HepG2 (cell line): Measurements from ENCODE around the gene DGCR2. TPM values are rescaled to one million over a fixed set of nuclear protein-coding genes. Genes with fewer than 3 reads are reported as not detected.

Source experiments
- ATAC-seq: fragments of 200-7000 bp; cut with Tn5 transposase; 3 replicates; pipeline ENCODE4 v1.9.1; 2020; ENCODE audit warnings: mild to moderate bottlenecking, moderate library complexity
- BruUV-seq: library from RNA; stranded (reverse); fragments of 400-500 nt; replicated peaks from 2 replicates; lab custom pipeline; 2021; lab: Mats Ljungman, UMichigan
- CTCF ChIA-PET: fragments of 300-600 bp; formaldehyde crosslinking; extraction: SDS; loops from one replicate; lab custom pipeline; 2021; ENCODE audit warnings: low total read pairs, inconsistent platforms, low intra/inter-chr PET ratio; lab: Yijun Ruan, JAX
- POLR2A ChIA-PET: fragments of 350-600 bp; sonication (Branson Sonifier 250); formaldehyde crosslinking; loops from one replicate; lab custom pipeline; 2020; ENCODE audit warnings: antibody characterized with exemption, inconsistent platforms; lab: Yijun Ruan, JAX
- DNase-seq: peaks from one replicate; pipeline ENCODE4 v3.0.0-alpha.2; 2015; ENCODE audit warnings: low spot score
- FAIRE-seq: peaks from 3 replicates; lab custom pipeline; 2011; peaks lifted over from hg19 to GRCh38; lab: Jason Lieb, UNC
- H2AFZ ChIP-seq: one replicate; pipeline ENCODE4 v1.6.1; 2011; ENCODE audit warnings: low read length, inconsistent platforms
- H3K27ac ChIP-seq: fragments of 300-600 bp; 3 replicates; pipeline ENCODE4 v1.8.0; 2011; ENCODE audit warnings: mixed run types, mild to moderate bottlenecking, mixed read lengths, low read length, inconsistent platforms; ENCODE audit not compliant: insufficient read depth; ENCODE audit errors: extremely low read length
- H3K27me3 ChIP-seq, 2 experiments: fragments of 200-600 bp in 1 of 2; 2 replicates in 1 of 2; 3 replicates in 1 of 2; pipeline versions ENCODE4 v1.6.0 to v1.8.0; 2011; ENCODE audit warnings: low read length in 2 of 2, mild to moderate bottlenecking in 2 of 2, moderate library complexity in 2 of 2, inconsistent platforms in 1 of 2; ENCODE audit not compliant: insufficient read depth in 2 of 2, control insufficient read depth in 1 of 2
- H3K36me3 ChIP-seq, 2 experiments: fragments of 200-600 bp in 1 of 2; replicated peaks in 1 of 2; 2 replicates in 1 of 2; 3 replicates in 1 of 2; pipeline versions ENCODE4 v1.5.1 to v1.8.0; 2011; ENCODE audit warnings: low read length in 2 of 2, inconsistent platforms in 1 of 2; ENCODE audit not compliant: insufficient read depth in 2 of 2, control insufficient read depth in 1 of 2
- H3K4me1 ChIP-seq: 2 replicates; pipeline ENCODE4 v1.5.1; 2012; ENCODE audit warnings: low read length, inconsistent platforms; ENCODE audit not compliant: insufficient read depth
- H3K4me2 ChIP-seq: 2 replicates; pipeline ENCODE4 v1.6.0; 2011; ENCODE audit warnings: low read depth, low read length, inconsistent platforms
- H3K4me3 ChIP-seq, 3 experiments: fragments of 200-600 bp in 1 of 3; sonication (generic), shearing (Covaris generic) in 1 of 3; replicated peaks in 1 of 3; 2 replicates each; pipeline ENCODE4 v1.5.1; 2011 to 2016; ENCODE audit warnings: low read length in 3 of 3, inconsistent platforms in 2 of 3, low read depth in 2 of 3, mild to moderate bottlenecking in 2 of 3, control low read depth in 1 of 3, mixed read lengths in 1 of 3; ENCODE audit not compliant: insufficient read depth in 1 of 3
- H3K79me2 ChIP-seq: one replicate; pipeline ENCODE4 v1.6.1; 2011; ENCODE audit warnings: low read length, inconsistent platforms; ENCODE audit not compliant: insufficient read depth
- H3K9ac ChIP-seq: 2 replicates; pipeline ENCODE4 v1.6.0; 2011; ENCODE audit warnings: mild to moderate bottlenecking, low read depth, low read length, inconsistent platforms; ENCODE audit not compliant: insufficient read depth
- H3K9me3 ChIP-seq: 2 replicates; pipeline ENCODE4 v1.5.1; 2012; ENCODE audit warnings: mild to moderate bottlenecking, low read length
- H4K20me1 ChIP-seq: 2 replicates; pipeline ENCODE4 v1.6.0; 2011; ENCODE audit warnings: inconsistent platforms, mild to moderate bottlenecking, low read length, moderate library complexity; ENCODE audit not compliant: insufficient read depth
- FIP1L1 ChIP-seq: fragments of 200-400 bp; formaldehyde crosslinking; IDR thresholded peaks from 2 replicates; pipeline ENCODE4 v1.6.1; 2018; ENCODE audit warnings: low read depth, mild to moderate bottlenecking, low read length, moderate library complexity, borderline replicate concordance; ENCODE audit not compliant: insufficient read depth
- IRX3 ChIP-seq: sonication (generic); formaldehyde crosslinking; IDR thresholded peaks from 2 replicates; pipeline ENCODE4 v1.8.1; 2023; ENCODE audit warnings: mild to moderate bottlenecking, low read depth, missing genetic modification reagents, borderline replicate concordance
- MBD4 ChIP-seq: IDR thresholded peaks from 2 replicates; pipeline ENCODE4 v1.6.1; 2012; ENCODE audit warnings: low read length, inconsistent platforms, borderline replicate concordance
- NFIC ChIP-seq: IDR thresholded peaks from 2 replicates; pipeline ENCODE4 v1.6.1; 2012; ENCODE audit warnings: mild to moderate bottlenecking, low read length, inconsistent platforms
- NR2F6 ChIP-seq, 2 experiments: IDR thresholded peaks; 2 replicates each; pipeline ENCODE4 v1.6.1; 2016; ENCODE audit warnings: antibody characterized with exemption in 1 of 2, mild to moderate bottlenecking in 1 of 2
- ONECUT2 ChIP-seq: sonication (generic); formaldehyde crosslinking; IDR thresholded peaks from 2 replicates; pipeline ENCODE4 v1.4.0; 2020; ENCODE audit warnings: missing genetic modification reagents
- PAX8 ChIP-seq: sonication (generic); formaldehyde crosslinking; IDR thresholded peaks from 2 replicates; pipeline ENCODE4 v1.8.0; 2022; ENCODE audit warnings: mild to moderate bottlenecking, missing genetic modification reagents, borderline replicate concordance
- PCBP2 ChIP-seq: fragments of 200-400 bp; formaldehyde crosslinking; optimal IDR thresholded peaks from 2 replicates; pipeline ENCODE3; 2018; ENCODE audit warnings: low read length, low read depth; ENCODE audit not compliant: poor library complexity, severe bottlenecking
- RXRA ChIP-seq: sonication (generic); formaldehyde crosslinking; IDR thresholded peaks from 2 replicates; pipeline ENCODE4 v1.5.1; 2020; ENCODE audit warnings: missing genetic modification reagents
- ZNF264 ChIP-seq: sonication (generic); formaldehyde crosslinking; IDR thresholded peaks from 2 replicates; pipeline ENCODE4 v1.4.0; 2020; ENCODE audit warnings: missing genetic modification reagents
- ZNF296 ChIP-seq: sonication (generic); formaldehyde crosslinking; conservative IDR thresholded peaks from 2 replicates; pipeline ENCODE4 v1.5.0; 2020; ENCODE audit warnings: mild to moderate bottlenecking, missing genetic modification reagents
- ZNF33B ChIP-seq: sonication (generic); formaldehyde crosslinking; IDR thresholded peaks from 2 replicates; pipeline ENCODE4 v1.5.1; 2020; ENCODE audit warnings: mild to moderate bottlenecking, missing genetic modification reagents
- ZNF441 ChIP-seq: sonication (generic); formaldehyde crosslinking; IDR thresholded peaks from 2 replicates; pipeline ENCODE4 v1.7.0; 2021; ENCODE audit warnings: missing genetic modification reagents, borderline replicate concordance
- ZNF737 ChIP-seq: sonication (generic); formaldehyde crosslinking; IDR thresholded peaks from 2 replicates; pipeline ENCODE4 v1.5.0; 2020; ENCODE audit warnings: missing genetic modification reagents, mild to moderate bottlenecking, borderline replicate concordance
- WGBS: methylation state at CpG from one replicate; pipeline ENCODE4 v1.1.6; 2017; ENCODE audit warnings: low lambda C conversion rate; 5-methylcytosine and 5-hydroxymethylcytosine counted together
- in situ Hi-C: cut with HindIII; loops from 2 replicates; pipeline ENCODE4 v1.10.0; 2017; ENCODE audit warnings: low pct_unique_long_range_greater_than_20kb; ENCODE audit not compliant: extremely low pct_ligation_motif_present
- intact Hi-C: fragments of 100-400 bp; cut with micrococcal nuclease; formaldehyde crosslinking; loops from one replicate; pipeline ENCODE4 v1.10.0; 2022; ENCODE audit not compliant: unreplicated experiment
- polyA plus RNA-seq, 8 experiments: library from polyadenylated mRNA; depleted of rRNA in 3 of 8; stranded (reverse) in 7 of 8; unstranded in 1 of 8; fragments of >200 nt; fragmentation: Illumina TruSeq in 4 of 8; extraction: Trizol in 4 of 8; gene quantifications; 2 replicates each; pipeline versions ENCODE4 v1.2.1 to v1.2.3, GENCODE V29; 2011 to 2016; ENCODE audit warnings: low read depth in 4 of 8, missing spikeins in 1 of 8, mixed read lengths in 1 of 8; ENCODE audit not compliant: insufficient read depth in 1 of 8
- total RNA-seq, 5 experiments: library from RNA; depleted of rRNA; stranded (reverse); fragments of >200 nt; fragmentation: Illumina TruSeq; extraction: Trizol; gene quantifications; 2 replicates each; pipeline ENCODE4 v1.2.3, GENCODE V29; 2016; ENCODE audit warnings: low read depth in 1 of 5
- TF ChIP-seq, protein P1 (sequence below): sonication (generic); formaldehyde crosslinking; IDR thresholded peaks from 2 replicates; pipeline ENCODE4 v1.8.1; 2023; ENCODE audit warnings: mild to moderate bottlenecking, missing genetic modification reagents
- TF ChIP-seq, protein P2 (sequence below): sonication (generic); formaldehyde crosslinking; IDR thresholded peaks from 2 replicates; pipeline ENCODE4 v1.4.0; 2020; ENCODE audit warnings: mild to moderate bottlenecking, missing genetic modification reagents

The DGCR2 gene
- total and polyA plus RNA-seq, 2 of the 13 experiments (the other 11 are each of a cell fraction or from before 2014, with no cell fraction given) = 23.1 to 35.3 TPM

DNA sequence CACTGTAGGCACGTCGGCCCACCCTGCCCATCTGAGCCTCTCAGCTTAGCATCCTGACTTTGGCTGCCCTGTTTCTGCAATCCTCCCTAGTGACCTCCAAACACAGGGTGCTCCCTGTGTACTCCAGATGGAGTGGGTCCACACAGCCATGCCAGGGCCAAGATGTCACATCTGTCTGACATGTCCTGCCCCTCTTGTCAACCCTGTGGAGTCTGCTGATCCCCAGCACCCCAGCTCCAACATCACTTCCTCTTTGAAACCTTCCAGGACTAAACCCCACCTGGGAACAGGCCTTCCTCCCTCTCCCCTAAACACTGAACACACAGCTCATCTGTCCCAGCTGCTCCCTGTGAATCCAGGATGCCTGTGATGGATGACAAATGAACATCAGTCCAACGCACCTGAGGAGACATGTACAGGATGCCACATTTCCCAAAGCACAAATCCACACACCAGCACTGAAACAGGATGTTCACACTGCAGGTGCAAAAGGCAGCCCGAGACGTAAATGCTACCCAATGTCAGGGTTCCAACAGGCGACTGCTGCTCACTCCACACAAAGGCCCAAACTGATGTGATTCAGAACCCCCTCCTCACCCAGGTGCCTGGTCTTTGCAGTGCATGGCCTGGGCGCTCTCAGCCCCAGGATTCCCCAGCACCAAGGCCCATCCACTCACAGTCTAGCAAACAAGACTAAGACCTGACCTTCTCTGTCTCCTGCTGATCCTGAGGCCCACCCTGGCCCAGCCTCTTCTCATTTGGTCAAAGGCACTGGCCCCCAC is 6.9 kb upstream of the DGCR2 start:
- no peaks in the 10 kb centered on the region for H4K20me1 ChIP-seq
- in situ Hi-C loops = no loop called here
- no peak overlapping the region for H2AFZ ChIP-seq
- no peak for FAIRE-seq
- peaks cover 3 to 44% of the 10 kb centered on the region in 2 experiments; a peak in 4 of 5 replicates for H3K27me3 ChIP-seq
- peaks cover 4 to 10% of the 10 kb centered on the region in 2 experiments; a peak in 4 of 5 replicates for H3K36me3 ChIP-seq
- no peak overlapping the region for H3K27ac ChIP-seq
- POLR2A ChIA-PET = no interaction called here
- H3K4me3 ChIP-seq = no peak overlapping the region
- ATAC-seq = no peak
- CTCF ChIA-PET = no interaction called here
- H3K4me1 ChIP-seq = peaks cover 22% of the 10 kb centered on the region
- no peak overlapping the region for H3K4me2 ChIP-seq
- intact Hi-C loops = no loop called here
- DNase-seq = no peak
- no peaks in the 10 kb centered on the region for H3K9me3 ChIP-seq
- no peaks in the 10 kb centered on the region for H3K79me2 ChIP-seq
- 40% methylated on average over 3 of the region's 7 CpGs for WGBS
- BruUV-seq = no TSS peak
- H3K9ac ChIP-seq = no peak overlapping the region
- TF ChIP-seq MBD4 = no peak

DNA sequence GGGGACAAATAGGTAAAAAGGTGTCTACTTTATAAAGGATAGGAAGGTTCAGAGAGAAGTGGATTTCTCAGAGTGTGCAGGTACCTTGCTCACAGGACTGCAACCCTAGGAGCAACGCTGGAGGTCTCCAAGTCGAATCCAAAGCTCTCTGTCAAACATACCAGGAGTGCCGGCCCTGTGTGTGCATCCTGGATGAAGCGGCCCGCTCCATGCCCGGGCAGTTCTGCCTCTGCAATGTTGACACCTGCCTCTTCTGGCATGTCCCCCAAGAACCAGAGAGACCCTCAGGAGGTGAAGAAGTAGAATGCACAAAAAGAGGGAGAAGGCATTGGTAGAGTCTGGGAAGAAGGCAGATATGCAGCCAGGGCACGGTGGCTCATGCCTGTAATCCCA is 5.8 kb upstream of the DGCR2 start:
- BruUV-seq = no TSS peak
- no peak overlapping the region for H2AFZ ChIP-seq
- H3K79me2 ChIP-seq = no peaks in the 10 kb centered on the region
- no peaks in the 10 kb centered on the region for H4K20me1 ChIP-seq
- H3K4me1 ChIP-seq = peaks cover 32% of the 10 kb centered on the region
- intact Hi-C loops = no loop called here
- no peak for FAIRE-seq
- no peak overlapping the region for H3K9ac ChIP-seq
- H3K9me3 ChIP-seq = no peaks in the 10 kb centered on the region
- no peak for DNase-seq
- CTCF ChIA-PET = no interaction called here
- POLR2A ChIA-PET = no interaction called here
- H3K4me2 ChIP-seq = no peak overlapping the region
- in situ Hi-C loops = no loop called here
- 49% methylated on average over 7 of the region's 7 CpGs for WGBS
- H3K27me3 ChIP-seq = peaks cover 3 to 46% of the 10 kb centered on the region in 2 experiments; a peak in 4 of 5 replicates
- H3K36me3 ChIP-seq = no peaks in the 10 kb centered on the region
- no peak for ATAC-seq
- H3K27ac ChIP-seq = no peak overlapping the region
- H3K4me3 ChIP-seq = no peak overlapping the region
- TF ChIP-seq, protein P1, sequence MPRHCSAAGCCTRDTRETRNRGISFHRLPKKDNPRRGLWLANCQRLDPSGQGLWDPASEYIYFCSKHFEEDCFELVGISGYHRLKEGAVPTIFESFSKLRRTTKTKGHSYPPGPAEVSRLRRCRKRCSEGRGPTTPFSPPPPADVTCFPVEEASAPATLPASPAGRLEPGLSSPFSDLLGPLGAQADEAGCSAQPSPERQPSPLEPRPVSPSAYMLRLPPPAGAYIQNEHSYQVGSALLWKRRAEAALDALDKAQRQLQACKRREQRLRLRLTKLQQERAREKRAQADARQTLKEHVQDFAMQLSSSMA (CRISPR knock-in tag) = no peak
- TF ChIP-seq PAX8 (CRISPR knock-in tag) (no peak), ONECUT2 (CRISPR knock-in tag) (no peak), ZNF264 (no peak), ZNF296 (no peak), NR2F6 (IDR thresholded peaks at IDR 0.05) (no peak), NR2F6 (CRISPR knock-in tag; IDR thresholded peaks at IDR 0.05) (no peak), RXRA (CRISPR knock-in tag) (no peak), FIP1L1 (no peak), ZNF33B (CRISPR knock-in tag) (no peak), PCBP2 (no peak), NFIC (no peak), ZNF441 (CRISPR knock-in tag) (no peak), ZNF737 (no peak), IRX3 (no peak)
- TF ChIP-seq, protein P2, sequence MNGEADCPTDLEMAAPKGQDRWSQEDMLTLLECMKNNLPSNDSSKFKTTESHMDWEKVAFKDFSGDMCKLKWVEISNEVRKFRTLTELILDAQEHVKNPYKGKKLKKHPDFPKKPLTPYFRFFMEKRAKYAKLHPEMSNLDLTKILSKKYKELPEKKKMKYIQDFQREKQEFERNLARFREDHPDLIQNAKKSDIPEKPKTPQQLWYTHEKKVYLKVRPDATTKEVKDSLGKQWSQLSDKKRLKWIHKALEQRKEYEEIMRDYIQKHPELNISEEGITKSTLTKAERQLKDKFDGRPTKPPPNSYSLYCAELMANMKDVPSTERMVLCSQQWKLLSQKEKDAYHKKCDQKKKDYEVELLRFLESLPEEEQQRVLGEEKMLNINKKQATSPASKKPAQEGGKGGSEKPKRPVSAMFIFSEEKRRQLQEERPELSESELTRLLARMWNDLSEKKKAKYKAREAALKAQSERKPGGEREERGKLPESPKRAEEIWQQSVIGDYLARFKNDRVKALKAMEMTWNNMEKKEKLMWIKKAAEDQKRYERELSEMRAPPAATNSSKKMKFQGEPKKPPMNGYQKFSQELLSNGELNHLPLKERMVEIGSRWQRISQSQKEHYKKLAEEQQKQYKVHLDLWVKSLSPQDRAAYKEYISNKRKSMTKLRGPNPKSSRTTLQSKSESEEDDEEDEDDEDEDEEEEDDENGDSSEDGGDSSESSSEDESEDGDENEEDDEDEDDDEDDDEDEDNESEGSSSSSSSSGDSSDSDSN (CRISPR knock-in tag) = no peak
